ENCODE data around the gene SAMM50.

GRCh38 chr22:43998679-43999264 lies 43.5 kb downstream of the SAMM50 start:
- TF ChIP-seq CTCF (IDR thresholded peaks at IDR 0.05; ENCODE audit: low read length) (no peak), EZH2 (IDR thresholded peaks at IDR 0.05; ENCODE audit: borderline replicate concordance, low read length) (no peak)

Measured in OCI-LY1 (cell line).